Right cardiac atrium (tissue), 5 donors: ENCODE results near the gene TBC1D5. TPM values are rescaled to one million over a fixed set of nuclear protein-coding genes. Genes with fewer than 3 reads are reported as not detected.
A peak's percentile ranks its signal among the peaks of the same experiment; 100 is the strongest.

Source experiments
- ATAC-seq, 2 donors: fragments of 200-7000 bp; cut with Tn5 transposase; one replicate each; pipeline versions ENCODE4 v1.8.0 to v1.9.1; 2020; ENCODE audit warnings: moderate library complexity in 2 of 2, mild to moderate bottlenecking in 1 of 2
- DNase-seq, 3 donors: peaks; one replicate each; pipeline ENCODE4 v3.0.0-alpha.2; 2020
- H3K27ac ChIP-seq: one replicate; pipeline ENCODE4 v1.5.1; 2013; ENCODE audit warnings: mild to moderate bottlenecking, low read length, control low read depth, moderate library complexity
- H3K27me3 ChIP-seq: one replicate; pipeline ENCODE4 v1.6.1; 2013; ENCODE audit not compliant: control insufficient read depth, insufficient read depth
- H3K4me1 ChIP-seq: one replicate; pipeline ENCODE4 v1.6.1; 2013; ENCODE audit warnings: low read length; ENCODE audit not compliant: control insufficient read depth, insufficient read depth
- H3K4me3 ChIP-seq: one replicate; pipeline ENCODE4 v1.5.1; 2013; ENCODE audit warnings: low read length, control low read depth
- H3K9me3 ChIP-seq: one replicate; pipeline ENCODE4 v1.6.1; 2013; ENCODE audit warnings: low read length; ENCODE audit not compliant: control insufficient read depth
- WGBS: extraction: QIAGEN DNeasy Blood & Tissue Kit; methylation state at CpG from one replicate; pipeline ENCODE4 v1.1.7; 2013; 5-methylcytosine and 5-hydroxymethylcytosine counted together
- intact Hi-C, 4 donors: fragments of 100-400 bp; cut with DNase I; formaldehyde crosslinking; loops; one replicate each; pipeline versions ENCODE4 v1.11.0 to v1.14.0; 2022 to 2023
- polyA plus RNA-seq: library from polyadenylated mRNA; stranded (reverse); fragments of 200-250 nt; gene quantifications from one replicate; pipeline ENCODE4 v1.2.3, GENCODE V29; 2013
- total RNA-seq, 4 donors: library from RNA; stranded (reverse); fragmentation: NEBNext Ultra II Directional; extraction: Animal tissue kit (Norgen Biotek cat#: 25700); gene quantifications; one replicate each; pipeline ENCODE4 v1.2.1, GENCODE V29; 2021
- donor health status: healthy with polysubstance abuse.
- donor health status: DM: no; HTN: yes; CAD: no.
- donor health status: DM: no; HTN: no; CAD: no.
- donor health status: DM: no; HTN: yes; CAD: no; lungs with severe emphysema.
- donor health status: DM: yes; HTN: yes; CAD: no.

TBC1D5 gene
- total and polyA plus RNA-seq, 5 donors: 9.0 to 44.3 (median 39.6) TPM

DNA sequence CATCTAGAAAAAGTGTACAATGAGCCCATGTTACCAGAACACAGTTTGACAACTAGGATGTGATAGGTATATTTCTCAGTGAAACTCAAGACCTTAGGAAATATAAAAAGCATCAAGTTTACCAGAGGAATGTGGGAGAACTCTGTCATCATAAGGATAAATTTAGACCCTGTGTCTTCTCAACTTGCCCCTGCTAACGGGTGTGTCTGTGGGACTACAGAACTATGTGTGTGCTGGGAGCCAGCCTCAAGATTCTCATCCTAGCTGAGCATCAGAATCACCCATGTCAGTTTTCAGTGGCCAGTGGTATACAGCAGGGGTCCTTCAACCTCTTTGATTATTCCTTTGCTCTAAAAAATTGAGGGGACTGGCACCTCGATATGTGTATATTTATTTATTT is 464.4 kb downstream of the TBC1D5 start:
- intact Hi-C loops: loop anchor here in 1 of 4 donors (10.0 kb wide), 1 partner anchor 107 kb away; no protein-coding TSS in a partner anchor
- Histone ChIP-seq H3K4me1 (no peaks in the 10 kb centered on the region), H3K9me3 (no peaks in the 10 kb centered on the region), H3K4me3 (no peak overlapping the region), H3K27ac (no peak overlapping the region), H3K27me3 (no peaks in the 10 kb centered on the region)
- DNase-seq (no peak), ATAC-seq (no peak)
- 82% methylated on average over 2 of the region's 2 CpGs for WGBS

DNA sequence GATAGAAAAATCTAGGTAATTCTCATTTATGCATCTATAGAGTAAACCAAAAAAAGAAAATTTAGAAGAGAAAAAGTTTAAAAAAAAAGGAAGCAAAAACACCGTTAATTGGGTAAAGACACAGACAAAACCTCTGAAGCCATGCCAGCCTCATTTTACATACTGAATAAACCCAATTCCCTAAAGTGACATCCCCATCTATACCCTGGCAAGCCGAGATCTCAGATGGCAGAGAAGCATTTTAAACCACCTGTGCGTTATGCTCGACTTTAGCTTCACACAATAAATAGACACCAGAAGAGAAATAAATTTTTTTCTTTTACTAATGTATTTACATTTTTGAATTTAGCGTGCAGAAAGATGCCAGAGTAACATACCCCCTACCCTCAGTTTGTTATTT is 475.6 kb downstream of the TBC1D5 start:
- 97% methylated on average over 5 of the region's 5 CpGs for WGBS

DNA sequence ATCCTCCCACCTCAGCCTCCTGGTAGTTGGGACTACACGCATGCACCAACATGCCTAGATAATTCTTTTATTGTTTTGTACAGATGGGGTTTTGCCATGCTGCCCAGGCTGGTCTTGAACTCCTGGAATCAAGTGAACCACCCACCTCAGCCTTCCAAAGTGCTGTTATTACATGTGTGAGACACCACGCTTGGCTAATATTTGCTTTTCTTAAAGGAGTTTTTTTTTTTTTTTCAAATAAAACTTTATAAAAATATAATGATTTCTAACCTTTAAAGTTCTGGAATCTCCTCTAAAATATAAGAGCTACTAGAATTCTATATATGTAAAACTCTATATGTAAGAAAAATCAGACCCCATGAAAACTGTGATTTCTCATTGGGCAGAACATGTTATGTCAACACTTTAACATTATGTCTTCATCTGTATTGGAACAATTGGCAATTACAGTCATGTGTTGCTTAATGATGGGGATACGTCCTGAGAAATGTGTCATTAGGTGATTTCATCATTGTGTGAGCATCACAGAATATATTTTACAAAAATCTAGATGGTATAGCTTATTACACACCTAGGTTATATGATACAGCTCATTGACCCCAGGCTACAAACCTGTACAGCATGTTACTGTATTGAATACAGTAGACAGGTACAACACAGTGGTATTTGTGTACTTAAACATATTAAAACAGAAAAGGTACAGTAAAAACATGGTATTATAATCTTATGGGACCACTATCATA is 480.6 kb downstream of the TBC1D5 start:
- Histone ChIP-seq H3K4me1 (no peaks in the 10 kb centered on the region), H3K4me3 (no peak overlapping the region), H3K27ac (no peak overlapping the region), H3K9me3 (no peaks in the 10 kb centered on the region), H3K27me3 (no peaks in the 10 kb centered on the region)
- ATAC-seq: no peak
- no peak for DNase-seq
- intact Hi-C loops: loop anchor here in 1 of 4 donors (5.0 kb wide), 1 partner anchor 151 kb away; no protein-coding TSS in a partner anchor
- 94% methylated on average over 3 of the region's 3 CpGs for WGBS

More for the DNA sequence above, 475.6 kb downstream of the TBC1D5 start:
- ATAC-seq (no peak), DNase-seq (no peak)
- Histone ChIP-seq H3K4me1 (no peaks in the 10 kb centered on the region), H3K27me3 (no peaks in the 10 kb centered on the region), H3K27ac (no peak overlapping the region), H3K4me3 (no peak overlapping the region), H3K9me3 (no peaks in the 10 kb centered on the region)
- intact Hi-C loops: no loop called here

DNA sequence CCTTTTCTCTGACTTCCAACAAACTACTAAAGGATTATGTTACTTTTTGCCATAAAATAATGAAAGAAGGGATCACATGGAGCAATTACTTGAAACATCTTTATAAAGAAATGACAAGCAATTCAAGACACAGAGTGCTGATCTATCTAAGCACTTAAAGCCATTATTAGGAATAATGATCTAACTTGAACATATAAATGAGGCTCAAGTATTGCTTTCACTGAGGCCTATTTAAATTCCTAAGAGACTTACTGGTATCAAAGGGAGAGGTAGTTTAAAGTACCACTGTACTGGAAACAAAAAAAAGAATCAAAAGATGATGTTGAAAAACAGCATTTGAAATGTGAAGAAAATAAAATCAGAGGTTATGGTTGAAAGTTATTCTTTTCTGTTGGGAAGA is 482.2 kb downstream of the TBC1D5 start:
- Histone ChIP-seq H3K9me3 (no peaks in the 10 kb centered on the region), H3K4me1 (no peaks in the 10 kb centered on the region), H3K27me3 (no peaks in the 10 kb centered on the region), H3K27ac (no peak overlapping the region), H3K4me3 (no peak overlapping the region)
- intact Hi-C loops: loop anchor here in 1 of 4 donors (5.0 kb wide), 1 partner anchor 152 kb away; no protein-coding TSS in a partner anchor
- ATAC-seq (no peak), DNase-seq (no peak)

DNA sequence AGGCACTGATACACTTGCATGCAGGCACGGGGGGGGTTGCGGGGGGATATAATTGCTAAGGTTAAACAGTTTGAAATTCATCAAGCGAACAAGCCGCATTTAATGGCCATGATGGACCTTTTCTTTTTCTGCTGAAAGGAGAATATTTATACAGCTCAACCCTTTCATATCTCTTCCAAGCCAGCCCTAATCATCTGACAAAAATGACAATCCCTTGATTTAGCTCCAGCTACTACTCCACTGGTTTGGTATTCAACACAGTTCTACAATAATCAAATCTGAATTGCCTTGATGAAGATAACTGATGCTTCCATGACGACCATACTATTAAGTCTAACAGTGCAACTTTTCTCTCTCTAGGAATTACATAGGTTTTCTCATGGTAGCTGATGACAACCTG is 482.7 kb downstream of the TBC1D5 start:
- ATAC-seq (no peak), DNase-seq (no peak)
- Histone ChIP-seq H3K4me1 (no peaks in the 10 kb centered on the region), H3K9me3 (no peaks in the 10 kb centered on the region), H3K27ac (no peak overlapping the region), H3K27me3 (no peaks in the 10 kb centered on the region), H3K4me3 (no peak overlapping the region)
- 60% methylated on average over 5 of the region's 5 CpGs for WGBS
- intact Hi-C loops: loop anchor here in 3 of 4 donors (5.0 to 10.0 kb wide), 3 partner anchors 153 to 583 kb away; no protein-coding TSS in a partner anchor

DNA sequence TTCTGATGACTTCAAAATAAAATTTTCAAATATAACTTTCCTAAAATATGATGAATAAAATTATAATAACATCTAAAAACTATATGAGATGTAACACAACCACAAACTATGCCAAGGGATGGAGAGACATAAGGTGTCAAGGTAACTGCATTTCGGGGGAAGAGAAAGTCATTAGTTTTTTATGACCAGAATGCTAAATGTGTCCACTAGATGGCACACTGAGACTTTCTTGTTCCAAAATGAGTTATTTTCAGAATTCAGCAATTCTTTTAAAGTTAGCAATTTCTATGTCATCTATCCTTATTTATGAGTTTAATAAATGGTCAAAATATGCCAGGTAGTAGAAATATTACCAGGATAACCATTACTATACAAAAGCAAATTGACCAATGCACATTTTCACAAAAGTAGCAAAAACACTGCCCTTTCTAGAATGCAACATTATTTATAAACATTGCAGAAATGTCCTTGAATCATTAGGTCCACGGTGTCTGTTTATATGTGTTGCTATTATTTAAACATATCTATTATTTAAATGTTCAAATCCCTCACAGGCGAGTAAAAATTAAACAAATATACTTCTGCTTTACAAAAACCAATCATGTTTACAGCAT is 483.5 kb downstream of the TBC1D5 start:
- ATAC-seq (no peak), DNase-seq (no peak)
- Histone ChIP-seq H3K27me3 (no peaks in the 10 kb centered on the region), H3K4me1 (no peaks in the 10 kb centered on the region), H3K4me3 (no peak overlapping the region), H3K9me3 (no peaks in the 10 kb centered on the region), H3K27ac (no peak overlapping the region)
- intact Hi-C loops: loop anchor here in 3 of 4 donors (5.0 to 10.0 kb wide), 3 partner anchors 153 to 583 kb away; no protein-coding TSS in a partner anchor
- WGBS: 40% methylated on average over 3 of the region's 3 CpGs

DNA sequence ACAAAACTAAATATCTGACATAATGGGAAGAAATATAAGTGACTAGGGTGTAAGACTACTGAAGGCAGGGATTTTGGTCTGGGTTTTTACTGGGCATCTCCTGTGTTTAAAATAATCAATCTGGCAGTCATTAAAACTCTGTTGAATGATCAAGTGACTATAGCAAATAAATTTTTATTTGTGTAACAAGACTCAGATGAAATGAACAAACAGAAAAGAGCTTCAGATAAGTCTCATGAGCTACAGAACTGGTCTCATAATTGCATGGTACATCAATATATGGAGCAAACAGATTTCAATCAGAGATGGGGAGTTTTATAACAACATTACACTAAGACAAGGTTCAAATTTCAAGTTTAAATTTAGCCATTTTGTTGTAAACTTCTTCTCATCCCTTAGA is 485.2 kb downstream of the TBC1D5 start:
- ATAC-seq (no peak), DNase-seq (no peak)
- no peaks in the 10 kb centered on the region for H3K27me3 ChIP-seq
- no peak overlapping the region for H3K4me3 ChIP-seq
- H3K9me3 ChIP-seq: no peaks in the 10 kb centered on the region
- no peaks in the 10 kb centered on the region for H3K4me1 ChIP-seq
- intact Hi-C loops: loop anchor here in 3 of 4 donors (5.0 to 10.0 kb wide), 3 partner anchors 155 to 585 kb away; no protein-coding TSS in a partner anchor
- no peak overlapping the region for H3K27ac ChIP-seq

DNA sequence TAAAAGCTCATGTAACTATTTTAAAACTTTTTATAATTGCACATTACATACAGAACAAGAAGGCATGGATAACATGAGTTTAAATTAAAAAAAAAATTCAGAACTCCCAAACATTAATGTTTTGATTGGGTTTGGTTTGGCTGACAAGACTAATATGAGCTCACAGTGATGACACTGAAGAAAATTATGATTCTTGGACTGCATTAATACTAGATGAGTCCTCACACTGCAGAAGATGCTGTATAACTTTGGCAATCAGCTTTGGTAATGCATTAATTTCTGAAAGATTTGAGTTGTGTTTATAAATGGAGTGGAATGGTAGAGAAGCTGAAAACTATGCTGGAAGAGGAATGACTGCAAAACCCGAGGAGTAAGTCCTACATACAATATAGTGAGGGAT is 498.8 kb downstream of the TBC1D5 start:
- Histone ChIP-seq H3K4me3 (no peak overlapping the region), H3K27me3 (no peaks in the 10 kb centered on the region), H3K9me3 (no peaks in the 10 kb centered on the region), H3K27ac (no peak overlapping the region), H3K4me1 (no peaks in the 10 kb centered on the region)
- DNase-seq (no peak), ATAC-seq (no peak)
- intact Hi-C loops: no loop called here
- WGBS: 75% methylated on average over 1 of the region's 1 CpG

DNA sequence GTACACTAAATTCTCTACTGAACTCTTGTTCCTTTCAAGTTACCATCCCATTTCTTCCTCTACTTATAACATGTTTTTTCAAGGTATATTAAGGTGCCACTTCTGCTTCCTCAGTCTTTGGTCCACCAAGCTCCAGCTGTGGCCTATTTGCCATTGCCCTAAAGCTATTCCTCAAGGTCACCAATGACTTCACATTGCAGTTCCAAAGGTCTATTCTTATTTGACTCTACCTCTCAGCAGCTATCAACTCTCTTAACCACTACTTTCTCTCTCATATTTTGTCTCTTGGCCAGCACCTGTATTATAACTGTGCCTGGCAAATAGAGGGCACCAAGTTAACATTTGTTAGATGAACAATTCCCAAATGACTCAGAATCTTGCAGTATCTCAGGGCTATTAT is 503.0 kb downstream of the TBC1D5 start:
- ATAC-seq (no peak), DNase-seq (no peak)
- no peaks in the 10 kb centered on the region for H3K27me3 ChIP-seq
- intact Hi-C loops: loop anchor here in 1 of 4 donors (5.0 kb wide), 1 partner anchor 637 kb away; no protein-coding TSS in a partner anchor
- H3K4me3 ChIP-seq: no peak overlapping the region
- no peaks in the 10 kb centered on the region for H3K4me1 ChIP-seq
- H3K9me3 ChIP-seq: no peaks in the 10 kb centered on the region
- H3K27ac ChIP-seq: no peak overlapping the region

DNA sequence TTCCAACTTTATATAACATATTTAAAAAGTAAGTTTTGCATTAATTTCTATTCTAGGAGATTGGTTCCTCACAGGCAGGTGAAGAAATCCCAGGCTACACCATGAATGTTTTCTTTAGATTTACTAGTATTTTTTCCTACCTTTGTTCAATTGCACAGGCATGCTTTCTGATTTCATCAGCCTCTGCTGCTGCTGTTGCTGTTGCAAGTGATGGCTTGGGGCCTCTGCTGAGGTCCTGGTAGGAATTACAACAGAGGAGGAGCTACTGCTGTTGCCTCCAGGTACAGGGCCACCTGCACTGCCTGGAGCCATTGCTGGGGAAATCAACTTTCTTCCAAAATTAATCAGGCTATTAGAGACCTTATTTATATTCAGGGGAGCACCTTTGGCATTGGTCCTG is 504.4 kb downstream of the TBC1D5 start:
- no peak for ATAC-seq
- no peak overlapping the region for H3K4me3 ChIP-seq
- intact Hi-C loops: loop anchor here in 1 of 4 donors (5.0 kb wide), 1 partner anchor 636 kb away; no protein-coding TSS in a partner anchor

DNA sequence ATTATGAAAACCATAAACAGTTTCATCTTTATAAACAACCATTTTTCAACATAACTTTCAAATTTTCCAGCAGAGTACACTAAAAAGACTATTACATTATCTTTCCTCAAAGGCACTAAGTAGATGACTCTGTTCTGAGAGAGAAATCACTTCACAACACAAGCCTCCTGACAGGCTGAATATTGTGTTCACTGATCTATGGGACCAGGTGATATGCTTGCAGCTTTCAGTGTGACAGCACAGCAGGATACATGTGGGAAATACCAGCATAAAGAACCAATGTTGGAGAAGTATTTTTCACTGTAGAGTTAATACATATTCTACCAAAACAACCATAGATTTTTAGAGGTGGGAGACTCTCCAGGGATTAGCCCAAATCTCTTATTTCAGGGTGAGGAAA is 507.1 kb downstream of the TBC1D5 start:
- no peak overlapping the region for H3K27ac ChIP-seq
- DNase-seq: no peak
- H3K27me3 ChIP-seq: no peaks in the 10 kb centered on the region
- no peak overlapping the region for H3K4me3 ChIP-seq
- H3K4me1 ChIP-seq: no peaks in the 10 kb centered on the region
- ATAC-seq: peak; percentile 34 to 56
- H3K9me3 ChIP-seq: no peaks in the 10 kb centered on the region
- intact Hi-C loops: loop anchor here in 1 of 4 donors (5.0 kb wide), 1 partner anchor 633 kb away; no protein-coding TSS in a partner anchor

More for the DNA sequence above, 504.4 kb downstream of the TBC1D5 start:
- no peak for DNase-seq
- H3K27ac ChIP-seq: no peak overlapping the region
- H3K9me3 ChIP-seq: no peaks in the 10 kb centered on the region
- no peaks in the 10 kb centered on the region for H3K27me3 ChIP-seq
- no peaks in the 10 kb centered on the region for H3K4me1 ChIP-seq
